ENCODE results near the gene BTBD10.

Gene BTBD10

DNA sequence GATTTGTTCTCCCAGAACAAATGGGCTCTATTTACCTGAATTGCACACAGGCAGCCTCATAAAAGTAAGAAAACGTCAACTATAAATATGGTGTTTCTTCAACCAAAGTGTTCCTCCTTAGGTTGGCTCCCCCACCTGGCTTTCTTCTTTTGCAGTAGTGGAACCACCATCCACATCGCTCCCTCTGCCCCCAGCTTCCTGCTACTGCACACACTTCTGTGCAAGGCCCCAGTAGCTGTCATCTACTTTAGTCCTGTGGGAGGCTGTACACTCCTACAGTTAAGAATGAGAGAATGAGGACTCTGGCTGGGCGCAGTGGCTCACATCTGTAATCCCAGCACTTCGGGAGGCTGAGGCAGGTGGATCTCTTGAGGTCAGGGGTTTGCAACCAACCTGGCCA is 95.9 kb downstream of the BTBD10 start:
- no peak for DNase-seq

DNA sequence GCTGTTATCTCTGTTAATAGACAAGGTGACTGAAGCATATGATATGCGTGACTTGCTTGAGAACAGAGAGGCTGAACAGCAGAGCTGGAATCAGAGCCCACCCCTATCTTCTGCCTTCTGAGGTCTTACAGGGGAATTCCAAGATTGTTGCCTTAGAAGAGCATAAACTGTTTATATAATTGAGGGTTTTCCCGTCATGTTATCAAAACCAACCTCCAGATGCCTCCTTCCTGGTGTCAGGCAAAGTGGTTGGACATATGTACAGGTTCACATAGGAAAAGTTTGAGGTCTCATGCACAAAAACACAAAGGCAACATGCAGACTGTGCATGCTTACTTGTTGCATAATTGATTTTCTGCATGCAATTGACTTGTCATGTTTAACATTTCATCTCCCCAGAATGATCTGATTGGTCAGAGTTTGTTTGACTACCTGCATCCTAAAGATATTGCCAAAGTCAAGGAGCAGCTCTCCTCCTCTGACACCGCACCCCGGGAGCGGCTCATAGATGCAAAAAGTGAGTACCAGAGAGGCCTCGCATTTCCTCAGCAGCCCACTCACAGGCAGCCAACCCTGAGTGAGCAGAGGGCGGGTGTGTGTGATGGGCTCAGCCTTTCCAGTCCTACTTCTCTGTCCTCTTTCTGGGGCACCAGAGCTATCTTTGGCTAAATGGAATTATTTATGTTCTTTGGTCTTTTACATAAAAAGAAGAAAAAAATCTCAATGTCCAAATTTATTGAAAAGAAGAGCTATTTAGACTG is 96.6 kb downstream of the BTBD10 start:
- DNase-seq, result no peak

DNA sequence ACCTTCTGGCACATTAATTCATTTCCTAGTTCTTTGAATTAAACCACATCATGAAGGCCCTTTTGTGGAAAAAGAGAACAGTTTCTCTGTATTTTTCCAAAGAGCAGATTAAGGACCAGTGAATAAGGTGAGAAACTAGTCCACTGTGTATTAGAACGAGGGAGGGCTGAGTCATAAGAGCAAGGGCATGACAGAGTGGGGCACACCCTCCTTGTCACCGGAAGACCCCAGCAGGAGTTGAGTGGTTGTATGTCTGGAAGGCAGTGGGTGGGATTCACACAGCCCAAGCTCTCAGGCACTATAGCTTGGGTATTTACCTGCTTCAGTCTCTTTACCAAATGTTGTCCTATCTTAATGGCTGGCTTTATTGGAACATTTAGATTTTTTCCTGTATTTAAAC is 98.6 kb downstream of the BTBD10 start:
- DNase-seq, result no peak

- no peak for DNase-seq
Measured at GRCh38 chr11:13362596-13363109, 100.4 kb downstream of the BTBD10 start.

- no peak for DNase-seq
Measured at GRCh38 chr11:13358596-13359270, 104.3 kb downstream of the BTBD10 start.

DNA sequence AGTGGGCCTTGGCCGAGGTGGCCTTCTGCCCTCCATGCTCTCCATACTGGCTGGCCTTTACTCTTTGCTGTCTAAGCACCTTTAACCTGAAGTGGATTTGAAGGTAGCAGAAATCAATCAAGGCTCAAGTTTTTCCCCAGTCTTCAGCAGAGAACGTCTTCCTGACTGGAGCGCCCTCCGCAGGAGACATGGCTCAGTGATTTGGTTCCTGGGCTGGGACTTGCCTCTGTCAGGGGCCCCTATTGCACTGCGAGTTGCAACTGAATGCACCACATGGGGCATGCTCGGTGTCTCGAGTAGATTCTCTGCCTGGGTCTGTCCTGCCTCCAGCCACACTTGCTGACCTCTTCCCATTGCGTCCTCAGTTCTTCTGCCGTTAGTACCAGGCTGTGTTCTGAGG is 105.8 kb downstream of the BTBD10 start:
- no peak for DNase-seq

- no peak for DNase-seq
Measured at GRCh38 chr11:13355191-13355590, 107.8 kb downstream of the BTBD10 start.

DNA sequence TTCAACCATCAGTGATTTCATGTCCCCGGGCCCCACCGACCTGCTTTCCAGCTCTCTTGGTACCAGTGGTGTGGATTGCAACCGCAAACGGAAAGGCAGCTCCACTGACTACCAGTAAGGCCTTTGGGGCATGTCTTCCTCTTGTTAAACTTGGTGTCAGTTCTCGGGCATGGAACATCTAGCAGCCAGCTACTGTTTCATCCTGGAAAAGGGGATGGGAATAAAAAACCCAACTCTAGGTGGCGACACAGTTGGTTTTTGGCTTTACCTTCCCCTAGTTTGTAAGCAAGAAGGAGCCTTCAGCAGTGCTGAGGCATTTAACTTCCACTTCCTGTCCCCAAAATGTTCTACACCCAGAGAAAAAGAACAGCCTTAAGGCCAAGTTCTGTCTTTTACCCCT is 108.7 kb downstream of the BTBD10 start:
- no peak for DNase-seq

- no peak for DNase-seq
Measured at GRCh38 chr11:13352711-13353110, 110.3 kb downstream of the BTBD10 start.

- DNase-seq, result no peak
Measured at GRCh38 chr11:13349581-13349980, 113.4 kb downstream of the BTBD10 start.

GRCh38 chr11:13349046-13349445 is 114.0 kb downstream of the BTBD10 start:
- no peak for DNase-seq

GRCh38 chr11:13348305-13348704 is 114.7 kb downstream of the BTBD10 start:
- no peak for DNase-seq

DNA sequence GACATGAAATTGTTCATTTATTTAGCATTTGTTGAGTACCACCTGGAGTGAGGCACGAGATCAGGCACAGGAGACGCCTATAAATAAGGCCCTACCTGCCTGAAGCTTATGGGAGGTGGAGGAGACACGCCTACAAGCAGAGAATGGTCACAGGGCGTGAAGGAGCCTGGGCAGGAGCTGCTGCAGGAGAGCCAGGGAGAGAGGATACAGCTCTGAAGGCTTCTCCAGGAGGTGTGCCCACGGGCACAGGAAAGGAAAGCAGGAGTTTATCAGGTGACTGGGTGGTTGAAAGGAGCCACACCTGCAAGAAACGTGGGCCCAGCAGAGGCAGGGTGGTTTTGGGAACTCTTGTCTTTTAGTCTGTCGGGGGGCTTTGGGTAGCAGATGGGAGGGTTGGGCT is 115.1 kb downstream of the BTBD10 start:
- DNase-seq, result no peak

GRCh38 chr11:13346470-13346869 is 116.6 kb downstream of the BTBD10 start:
- no peak for DNase-seq

GRCh38 chr11:13344818-13345217 is 118.2 kb downstream of the BTBD10 start:
- no peak for DNase-seq

DNA sequence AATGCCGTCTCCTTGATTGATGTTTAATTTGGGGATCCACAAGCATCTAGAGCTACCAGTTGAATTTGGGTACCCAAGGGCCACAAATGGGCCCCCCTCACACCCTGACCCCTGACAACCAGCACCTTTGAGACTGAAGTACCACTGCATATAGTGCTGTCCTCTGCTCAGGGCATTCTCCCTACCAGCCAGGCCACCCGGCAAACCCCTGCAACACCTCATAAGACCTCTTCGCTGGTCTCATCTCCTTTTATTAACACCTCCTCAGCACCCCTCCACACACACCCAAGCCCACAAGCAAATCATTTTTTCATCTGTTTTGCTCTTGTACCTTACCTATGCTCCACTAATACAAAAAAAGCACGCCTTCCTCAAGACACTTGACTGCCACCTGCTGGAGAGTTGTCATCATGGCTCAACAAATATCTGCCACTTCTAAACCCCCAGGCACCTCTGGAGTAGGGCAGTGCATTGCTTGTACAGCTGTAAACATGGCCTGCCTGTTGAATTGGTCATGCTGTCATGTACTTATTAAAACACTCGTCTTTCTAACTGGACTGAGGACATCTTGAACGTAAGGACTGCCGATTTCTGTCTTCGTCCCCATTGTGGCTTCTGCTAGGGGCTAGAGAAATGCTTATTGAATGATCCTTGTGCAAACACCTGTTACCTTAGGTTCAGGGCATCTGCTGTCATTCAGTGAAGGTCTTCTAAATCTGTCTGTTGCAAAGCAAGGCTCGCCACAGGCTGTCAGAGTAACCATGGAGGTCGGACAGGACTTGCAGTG is 118.9 kb downstream of the BTBD10 start:
- DNase-seq, result peak; percentile 62

- DNase-seq, result no peak
Measured at GRCh38 chr11:13343067-13343466, 120.0 kb downstream of the BTBD10 start.

- no peak for DNase-seq
Measured at GRCh38 chr11:13341026-13341425, 122.0 kb downstream of the BTBD10 start.

- no peak for DNase-seq
Measured at GRCh38 chr11:13339195-13340153, 123.5 kb downstream of the BTBD10 start.

DNA sequence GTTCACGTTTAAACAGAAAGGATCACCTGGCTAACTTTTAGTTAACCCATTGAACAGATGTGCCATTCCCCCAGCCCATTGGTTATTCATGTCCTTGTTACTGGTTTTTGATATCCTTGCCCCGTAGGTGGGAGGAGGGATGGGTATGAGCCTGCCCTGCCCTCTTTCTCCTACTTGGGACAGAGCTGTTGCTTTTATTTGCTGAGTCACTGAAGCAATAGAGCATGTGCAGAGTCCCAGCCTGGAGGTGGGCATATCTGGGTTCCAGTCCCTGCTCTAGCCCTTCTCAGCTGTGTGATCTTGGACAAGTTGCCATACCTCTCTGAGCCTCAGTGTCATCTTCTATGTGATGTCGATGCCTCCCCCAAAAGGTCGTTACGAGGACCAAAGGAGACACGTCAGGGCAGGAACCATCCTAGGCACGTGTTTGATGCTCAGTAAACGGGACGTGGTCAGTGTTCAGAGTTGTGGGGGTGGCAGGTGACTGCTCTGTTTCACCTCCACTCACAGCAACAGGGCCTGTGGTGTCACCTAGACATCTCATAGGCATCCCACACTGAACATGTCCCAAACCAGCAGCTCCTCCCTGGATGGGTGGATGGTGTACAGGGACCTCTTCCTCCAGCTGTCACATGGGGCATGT is 124.5 kb downstream of the BTBD10 start:
- no peak for DNase-seq

DNA sequence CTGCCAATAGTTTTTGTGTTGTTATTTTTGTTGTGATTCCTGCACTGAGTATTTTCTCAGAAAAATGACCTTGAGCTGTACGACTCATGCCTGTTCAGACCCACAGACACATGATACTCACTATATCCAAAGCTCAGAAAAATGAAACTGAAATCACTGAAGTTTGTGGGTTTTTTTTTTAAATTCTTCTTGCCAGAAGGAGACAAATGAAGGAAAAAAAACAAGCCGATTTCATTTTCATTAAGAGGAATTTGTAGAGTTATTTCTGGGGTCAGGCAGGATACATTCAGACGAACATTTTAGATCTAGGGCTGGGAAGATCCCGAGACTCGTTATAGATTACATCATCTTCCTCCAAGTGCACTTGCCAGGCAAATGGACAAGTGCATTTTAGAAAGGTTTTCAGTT is 125.0 kb downstream of the BTBD10 start:
- DNase-seq, result no peak

Data from activated gamma-delta T cell treated with Interleukin-2 at 50 U/mL for 16 hours (primary cell).